Choroid plexus epithelial cell (primary cell): ENCODE results near the gene SCO2.

Experiments
- DNase-seq: peaks from one replicate; pipeline ENCODE4 v3.0.0-alpha.2; 2010; ENCODE audit warnings: low read depth
- H3K4me3 ChIP-seq: 2 replicates; pipeline ENCODE4 v1.5.1; 2011; ENCODE audit warnings: low read depth, mild to moderate bottlenecking, control low read depth, low read length, moderate library complexity
- CTCF ChIP-seq: conservative IDR thresholded peaks from 2 replicates; pipeline ENCODE4 v1.5.1; 2011; ENCODE audit warnings: low read depth, mild to moderate bottlenecking, control low read depth, inconsistent platforms, low read length, moderate library complexity

The SCO2 gene

GRCh38 chr22:50517495-50518260 is 7.7 kb downstream of the SCO2 start:
- DNase-seq: no peak
- no peak for TF ChIP-seq CTCF
- no peak overlapping the region for H3K4me3 ChIP-seq

- DNase-seq: no peak
- H3K4me3 ChIP-seq: no peak overlapping the region
- TF ChIP-seq CTCF: no peak
Measured at GRCh38 chr22:50516891-50517290, 8.5 kb downstream of the SCO2 start.

GRCh38 chr22:50516068-50516467 is 9.3 kb downstream of the SCO2 start:
- DNase-seq: no peak
- H3K4me3 ChIP-seq: no peak overlapping the region
- TF ChIP-seq CTCF: no peak

- no peak overlapping the region for H3K4me3 ChIP-seq
- TF ChIP-seq CTCF: no peak
- no peak for DNase-seq
Measured at GRCh38 chr22:50513175-50513574, 12.2 kb downstream of the SCO2 start.

- no peak for DNase-seq
- H3K4me3 ChIP-seq: peak overlapping the region; percentile 94
- no peak for TF ChIP-seq CTCF
Measured at GRCh38 chr22:50508897-50509296, 16.5 kb downstream of the SCO2 start.

- TF ChIP-seq CTCF: no peak
- peak within 1 kb of the TSS; percentile 95 for H3K4me3 ChIP-seq
- DNase-seq: peak; percentile 98
Measured at GRCh38 chr22:50507991-50508884, 17.2 kb downstream of the SCO2 start, which contains the start of gene NCAPH2. Gene NCAPH2, plus strand, starts transcription at chr22:50508224. Its CDS starts 114 bp downstream, at chr22:50508338.
